LNCAP (cell line): ENCODE results near the gene ZNF286A.
"Not testable (repeated sequence)": the region's sequence is repeated elsewhere in the genome, so short reads cannot be mapped to it uniquely, and the experiment has no call there.

Experiments
- CTCF ChIP-seq: fragments of 450-650 bp; IDR thresholded peaks from 2 replicates; pipeline ENCODE4 v1.5.1; 2017; ENCODE audit warnings: mild to moderate bottlenecking

ZNF286A gene

GRCh38 chr17:15699413-15699924 is at the start of gene ZNF286A:
TSS of gene ZNF286A (plus strand) at chr17:15699752. CDS start at chr17:15700330, 578 bp downstream.
- not testable (repeated sequence) for TF ChIP-seq CTCF

GRCh38 chr17:15649861-15650421 is 49.6 kb upstream of the ZNF286A start:
- no peak for TF ChIP-seq CTCF

GRCh38 chr17:15650741-15651582 is 48.6 kb upstream of the ZNF286A start:
- no peak for TF ChIP-seq CTCF

GRCh38 chr17:15651583-15652110 is 47.9 kb upstream of the ZNF286A start:
- TF ChIP-seq CTCF, result no peak

GRCh38 chr17:15652960-15653359 is 46.6 kb upstream of the ZNF286A start:
- TF ChIP-seq CTCF, result no peak

- no peak for TF ChIP-seq CTCF
Measured at GRCh38 chr17:15654886-15655561, 44.5 kb upstream of the ZNF286A start.

GRCh38 chr17:15657868-15658267 is 41.7 kb upstream of the ZNF286A start:
- TF ChIP-seq CTCF, result no peak
